ENCODE data around the gene JAGN1. TPM values are rescaled to one million over a fixed set of nuclear protein-coding genes. Genes with fewer than 3 reads are reported as not detected.
A peak's percentile ranks its signal among the peaks of the same experiment; 100 is the strongest.
"Not testable (repeated sequence)": the region's sequence is repeated elsewhere in the genome, so short reads cannot be mapped to it uniquely, and the experiment has no call there.

The JAGN1 gene
- total RNA-seq, 1 experiment from 2014 or later = 45.6 TPM

GRCh38 chr3:9897408-9898372 is 7.3 kb downstream of the JAGN1 start:
- DNase-seq (ENCODE audit: low read depth) = peak; percentile 63

DNA sequence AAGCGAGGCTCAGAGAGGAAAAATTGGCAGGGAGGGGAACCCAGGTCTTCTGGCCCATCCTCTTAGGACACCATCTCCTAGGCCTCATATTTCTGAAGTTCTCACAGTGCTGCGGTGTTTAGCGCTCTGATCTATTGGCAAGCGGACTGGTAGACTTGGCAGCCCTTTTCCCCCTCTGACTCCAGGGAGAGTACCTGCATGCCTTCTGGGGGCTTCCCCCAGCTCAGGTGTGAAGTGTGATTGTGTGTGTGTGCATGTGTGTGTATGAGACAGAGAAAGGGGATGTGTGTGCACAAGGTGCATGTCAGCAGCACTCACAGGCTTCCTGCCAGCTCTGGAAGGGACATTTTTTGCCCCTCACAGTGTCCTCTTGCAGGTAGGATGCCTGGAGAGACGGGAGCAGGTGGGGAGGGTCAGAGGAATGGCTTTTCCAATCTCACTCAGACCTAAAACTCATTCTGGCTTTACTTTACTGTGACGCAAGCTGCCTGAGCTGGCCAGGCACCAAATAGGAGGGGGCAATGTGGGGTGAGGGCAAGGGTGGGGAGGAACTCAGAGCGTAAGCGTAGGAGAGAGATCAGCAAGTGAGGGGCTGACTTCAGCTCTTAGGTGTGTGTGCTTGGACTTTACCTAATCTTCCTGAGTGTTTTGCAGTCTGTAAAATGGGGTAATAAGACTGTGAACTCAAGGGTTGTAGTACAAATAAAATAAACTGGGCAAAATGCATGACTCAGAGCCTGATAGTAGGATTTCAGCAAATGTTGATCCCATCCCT is 8.2 kb downstream of the JAGN1 start:
- no peak for DNase-seq (ENCODE audit: low read depth)

- no peak for DNase-seq (ENCODE audit: low read depth)
Observed at GRCh38 chr3:9899289-9899791, 8.9 kb downstream of the JAGN1 start.

GRCh38 chr3:9900965-9901415 is 10.6 kb downstream of the JAGN1 start:
- DNase-seq (ENCODE audit: low read depth) = not testable (repeated sequence)

- DNase-seq (ENCODE audit: low read depth) = peak; percentile 67
Observed at GRCh38 chr3:9901967-9902366, 11.6 kb downstream of the JAGN1 start.

DNA sequence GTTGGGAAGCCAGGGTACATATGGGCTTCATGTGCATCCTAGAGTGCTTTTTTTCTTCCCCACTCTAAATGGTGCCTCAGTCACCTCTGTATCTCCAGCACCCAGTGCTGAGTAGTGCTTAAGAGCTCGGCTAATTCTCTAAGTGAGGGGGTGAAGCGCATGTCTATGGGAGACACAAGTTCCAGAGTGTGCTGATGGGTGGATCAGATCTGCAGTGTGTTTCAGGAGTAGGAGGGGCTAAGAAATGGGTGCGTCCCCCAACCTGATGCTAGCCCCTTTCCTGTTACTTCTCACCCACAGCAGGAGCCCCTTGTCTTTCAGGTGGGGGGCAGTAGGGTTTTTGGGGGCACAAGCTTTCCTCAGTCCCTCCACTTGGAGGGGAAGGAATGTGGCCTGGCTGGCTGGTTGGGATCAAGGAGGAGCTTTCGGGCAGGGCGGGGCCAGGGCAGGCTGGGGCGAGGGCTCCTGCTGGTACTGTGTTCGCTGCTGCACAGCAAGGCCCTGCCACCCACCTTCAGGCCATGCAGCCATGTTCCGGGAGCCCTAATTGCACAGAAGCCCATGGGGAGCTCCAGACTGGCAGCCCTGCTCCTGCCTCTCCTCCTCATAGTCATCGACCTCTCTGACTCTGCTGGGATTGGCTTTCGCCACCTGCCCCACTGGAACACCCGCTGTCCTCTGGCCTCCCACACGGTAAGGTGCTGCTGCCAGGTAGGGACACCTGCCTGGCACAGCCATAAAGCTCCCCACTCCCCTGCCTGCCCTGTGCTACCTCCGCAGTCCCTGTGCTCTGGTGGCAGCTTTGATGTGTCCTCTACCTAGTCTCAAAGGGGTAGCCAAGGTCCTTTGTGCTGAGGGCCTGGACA is 12.2 kb downstream of the JAGN1 start, which contains the start of gene IL17RE:
TSS of gene IL17RE (plus strand) at position 477 of the 866 bp plus-strand sequence. CDS start at position 562, 85 bp downstream.
- no peak for DNase-seq (ENCODE audit: low read depth)

- DNase-seq (ENCODE audit: low read depth) = peak; percentile 63
Observed at GRCh38 chr3:9903238-9903624, 12.8 kb downstream of the JAGN1 start.

DNA sequence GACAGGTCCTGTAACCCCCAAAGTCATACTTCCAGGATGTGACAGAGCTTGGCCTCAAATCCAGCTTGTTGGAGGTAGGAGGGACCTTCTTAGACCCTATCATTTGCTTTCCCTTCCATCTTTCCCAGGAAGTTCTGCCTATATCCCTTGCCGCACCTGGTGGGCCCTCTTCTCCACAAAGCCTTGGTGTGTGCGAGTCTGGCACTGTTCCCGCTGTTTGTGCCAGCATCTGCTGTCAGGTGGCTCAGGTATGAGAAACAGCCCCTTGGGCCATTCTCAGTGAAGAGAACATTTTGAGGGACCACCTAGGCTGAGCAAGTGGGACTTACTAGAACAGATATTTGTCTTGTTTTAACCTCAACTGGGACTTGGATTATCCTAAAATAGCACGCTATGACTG is 13.5 kb downstream of the JAGN1 start:
- DNase-seq (ENCODE audit: low read depth) = no peak

DNA sequence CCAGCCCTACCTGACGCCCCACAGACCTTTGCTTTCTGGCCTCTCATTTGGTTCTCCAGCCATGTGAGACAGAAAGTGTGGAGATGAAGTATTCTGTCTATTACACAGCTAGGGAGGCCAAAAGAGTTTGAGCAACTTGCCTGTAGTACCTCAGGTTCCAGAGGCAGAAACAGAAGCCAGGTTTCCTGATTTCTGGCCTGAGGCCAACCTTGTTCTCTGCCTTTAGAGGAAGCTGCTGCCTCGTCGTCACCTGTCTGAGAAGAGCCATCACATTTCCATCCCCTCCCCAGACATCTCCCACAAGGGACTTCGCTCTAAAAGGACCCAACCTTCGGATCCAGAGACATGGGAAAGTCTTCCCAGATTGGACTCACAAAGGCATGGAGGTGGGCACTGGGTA is 16.1 kb downstream of the JAGN1 start:
- no peak for DNase-seq (ENCODE audit: low read depth)

DNA sequence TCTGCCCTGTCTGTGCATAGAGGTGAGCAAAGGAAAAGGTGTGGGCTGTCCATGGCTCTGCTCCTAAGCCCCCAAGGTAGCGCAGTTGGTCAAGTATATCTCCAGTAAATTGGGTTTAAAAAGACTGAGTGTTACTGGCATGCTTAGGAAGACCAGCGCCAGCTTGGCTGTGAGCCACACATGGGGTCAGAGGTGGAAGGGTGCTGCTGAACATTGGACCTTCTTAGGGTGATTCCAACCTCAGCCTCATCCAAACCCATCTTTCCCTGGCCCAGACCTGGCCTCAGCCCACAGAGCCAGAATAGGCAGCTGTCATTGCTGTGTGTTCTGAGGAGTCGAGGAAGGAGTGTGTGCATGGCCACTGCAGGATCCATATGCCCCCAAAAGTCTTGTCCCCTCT is 17.9 kb downstream of the JAGN1 start:
- no peak for DNase-seq (ENCODE audit: low read depth)

DNA sequence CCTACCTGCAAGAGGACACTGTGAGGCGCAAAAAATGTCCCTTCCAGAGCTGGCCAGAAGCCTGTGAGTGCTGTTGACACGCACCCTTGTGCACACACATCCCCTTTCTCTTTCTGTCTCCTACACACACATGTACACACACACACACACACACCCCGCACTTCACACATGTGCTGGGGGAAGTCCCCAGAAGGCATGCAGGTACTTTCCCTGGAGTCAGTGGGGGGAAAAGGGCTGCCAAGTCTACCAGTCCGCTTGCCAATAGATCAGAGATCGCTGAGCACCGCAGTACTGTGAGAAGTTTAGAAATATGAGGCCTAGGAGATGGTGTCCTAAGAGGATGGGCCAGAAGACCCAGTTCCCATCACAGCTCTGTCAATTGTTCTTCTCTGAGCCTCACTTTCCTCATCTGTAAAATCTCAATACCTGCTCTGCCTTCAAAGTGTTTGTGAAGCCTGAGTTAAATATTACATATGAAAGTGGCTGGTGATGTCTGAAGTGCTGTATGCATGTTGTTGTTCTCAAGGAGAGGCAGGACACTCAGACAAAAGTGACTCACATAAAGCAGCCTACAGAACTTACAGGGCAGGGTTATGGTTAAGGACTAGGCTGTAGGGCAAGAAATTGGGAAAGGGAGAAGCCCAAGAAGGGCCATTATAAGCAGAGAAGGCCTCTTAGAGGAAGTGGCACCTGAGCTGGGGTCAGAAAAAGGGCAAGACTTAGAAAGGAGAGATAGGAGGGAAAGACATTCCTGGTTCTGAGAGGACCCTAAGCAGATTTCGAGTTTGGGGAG is 19.0 kb downstream of the JAGN1 start:
- no peak for DNase-seq (ENCODE audit: low read depth)

DNA sequence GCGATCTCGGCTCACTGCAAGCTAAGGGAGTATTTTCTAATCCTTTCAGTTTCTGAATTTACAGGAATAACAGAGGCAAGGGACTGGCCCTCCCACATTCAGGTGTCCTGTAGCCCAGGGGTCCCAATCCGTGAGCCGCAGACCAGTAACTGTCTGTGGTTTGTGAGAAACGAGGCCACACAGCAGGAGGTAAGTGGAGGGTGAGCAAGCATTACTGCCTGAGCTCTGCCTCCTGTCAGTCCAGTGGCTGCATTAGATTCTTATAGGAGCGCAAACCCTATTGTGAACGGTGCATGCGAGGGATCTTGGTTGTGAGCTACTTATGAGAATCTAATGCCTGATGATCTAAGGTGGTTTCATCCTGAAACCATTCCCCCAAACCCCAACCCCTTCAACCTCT is 21.5 kb downstream of the JAGN1 start:
- DNase-seq (ENCODE audit: low read depth) = no peak

DNA sequence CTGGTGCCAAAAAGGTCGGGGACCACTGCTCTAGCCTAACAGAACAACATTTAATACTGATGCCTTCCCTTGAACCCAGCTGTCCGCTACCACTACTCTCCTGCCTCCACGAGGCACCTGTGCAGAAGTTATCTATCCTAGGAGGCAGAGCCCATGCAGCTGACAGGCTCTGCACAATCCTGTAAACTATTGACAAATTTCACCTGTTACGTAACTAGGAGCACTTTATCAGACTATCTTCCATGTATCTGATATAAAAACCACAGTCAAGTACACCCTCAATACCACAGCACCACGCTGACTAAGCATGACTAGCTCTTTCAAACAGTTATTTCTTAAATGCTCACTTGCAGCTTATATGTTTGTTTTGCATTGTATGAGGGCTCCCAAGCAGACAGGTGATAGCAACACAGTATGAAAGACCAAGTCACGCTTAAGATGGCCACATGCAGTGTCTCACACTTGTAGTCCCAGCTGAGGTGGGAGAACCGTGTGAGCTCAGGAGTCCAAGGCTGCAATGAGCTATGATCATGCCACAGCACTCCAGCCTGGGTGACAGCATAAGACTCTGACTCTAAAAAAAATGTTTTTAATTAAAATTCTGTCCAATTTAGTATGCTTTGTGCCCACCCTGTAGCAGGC is 22.0 kb downstream of the JAGN1 start:
- peak; percentile 67 for DNase-seq (ENCODE audit: low read depth)

- DNase-seq (ENCODE audit: low read depth) = no peak
Observed at GRCh38 chr3:9913601-9914000, 23.2 kb downstream of the JAGN1 start.

DNA sequence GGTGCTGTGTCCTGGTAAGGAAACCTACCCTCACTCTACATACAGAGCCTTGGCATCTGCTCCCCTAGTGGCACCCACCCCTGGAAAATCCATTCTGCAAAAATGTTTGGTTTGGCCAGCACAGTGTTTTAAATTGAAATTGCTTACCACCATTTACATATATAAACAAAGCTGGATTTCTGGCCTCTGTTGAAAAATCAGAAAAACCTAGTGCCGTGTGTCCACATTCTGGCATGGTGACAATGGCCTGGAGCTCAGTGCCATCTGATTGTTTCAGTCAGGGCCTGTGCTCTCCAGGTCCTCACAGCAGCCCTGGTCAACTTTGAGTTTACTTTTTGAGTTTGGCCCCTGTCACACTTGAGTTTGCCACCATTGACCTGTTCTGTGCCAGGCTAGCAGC is 23.6 kb downstream of the JAGN1 start:
- no peak for DNase-seq (ENCODE audit: low read depth)

- DNase-seq (ENCODE audit: low read depth) = no peak
Observed at GRCh38 chr3:9914559-9915253, 24.3 kb downstream of the JAGN1 start.

- peak; percentile 26 for DNase-seq (ENCODE audit: low read depth)
Observed at GRCh38 chr3:9915254-9916141, 25.1 kb downstream of the JAGN1 start.

- no peak for DNase-seq (ENCODE audit: low read depth)
Observed at GRCh38 chr3:9916346-9916733, 25.9 kb downstream of the JAGN1 start.
